ENCODE measurements around the gene HELZ.
"Not testable (repeated sequence)": the region's sequence is repeated elsewhere in the genome, so short reads cannot be mapped to it uniquely, and the experiment has no call there.

Gene HELZ

GRCh38 chr17:67245073-67245693, at the start of gene HELZ:
Gene HELZ (minus strand): TSS chr17:67245196. CDS start chr17:67218804, 26,392 bp downstream.
- TF ChIP-seq CTCF (IDR thresholded peaks at IDR 0.05; ENCODE audit: low read depth, low read length, missing control alignments): no peak
- peak within 1 kb of the TSS; percentile 96 for H3K4me3 ChIP-seq (ENCODE audit: low read depth, low read length)
- DNase-seq (ENCODE audit: low read depth): peak; percentile 56

GRCh38 chr17:67293251-67294203, 48.5 kb upstream of the HELZ start:
- peak; percentile 92 for TF ChIP-seq CTCF (IDR thresholded peaks at IDR 0.05; ENCODE audit: low read depth, low read length, missing control alignments)
- DNase-seq (ENCODE audit: low read depth): peak; percentile 35
- H3K4me3 ChIP-seq (ENCODE audit: low read depth, low read length): no peak overlapping the region

- no peak overlapping the region for H3K4me3 ChIP-seq (ENCODE audit: low read depth, low read length)
- DNase-seq (ENCODE audit: low read depth): no peak
- TF ChIP-seq CTCF (IDR thresholded peaks at IDR 0.05; ENCODE audit: low read depth, low read length, missing control alignments): no peak
Observed at GRCh38 chr17:67290711-67291291, 45.8 kb upstream of the HELZ start.

GRCh38 chr17:67290244-67290643, 45.2 kb upstream of the HELZ start:
- no peak for TF ChIP-seq CTCF (IDR thresholded peaks at IDR 0.05; ENCODE audit: low read depth, low read length, missing control alignments)
- DNase-seq (ENCODE audit: low read depth): no peak

GRCh38 chr17:67289181-67289876, 44.3 kb upstream of the HELZ start:
- DNase-seq (ENCODE audit: low read depth): no peak

More at GRCh38 chr17:67290244-67290643, 45.2 kb upstream of the HELZ start:
- no peak overlapping the region for H3K4me3 ChIP-seq (ENCODE audit: low read depth, low read length)

GRCh38 chr17:67286826-67287225, 41.8 kb upstream of the HELZ start:
- not testable (repeated sequence) for DNase-seq (ENCODE audit: low read depth); H3K4me3 ChIP-seq (ENCODE audit: low read depth, low read length)

More at GRCh38 chr17:67289181-67289876, 44.3 kb upstream of the HELZ start:
- H3K4me3 ChIP-seq (ENCODE audit: low read depth, low read length): no peak overlapping the region
- TF ChIP-seq CTCF (IDR thresholded peaks at IDR 0.05; ENCODE audit: low read depth, low read length, missing control alignments): no peak

GRCh38 chr17:67285360-67285759, 40.4 kb upstream of the HELZ start:
- no peak overlapping the region for H3K4me3 ChIP-seq (ENCODE audit: low read depth, low read length)
- no peak for DNase-seq (ENCODE audit: low read depth)
- TF ChIP-seq CTCF (IDR thresholded peaks at IDR 0.05; ENCODE audit: low read depth, low read length, missing control alignments): no peak

Measured in GM12864 (cell line).